Activated T-helper 9 cell treated with anti-CD3 and anti-CD28 coated beads, Interleukin-2, amount 50 U/mL, for 16 hours (primary cell): Measurements from ENCODE around the gene MAST4.

Experiments
- DNase-seq: peaks from one replicate; pipeline ENCODE4 v3.0.0-alpha.2; 2020; ENCODE audit warnings: low read depth

Gene MAST4

GRCh38 chr5:67021031-67021430 is 424.8 kb downstream of the MAST4 start:
- no peak for DNase-seq

- no peak for DNase-seq
Measured at GRCh38 chr5:67021521-67021920, 425.3 kb downstream of the MAST4 start.

- no peak for DNase-seq
Measured at GRCh38 chr5:67021962-67022361, 425.8 kb downstream of the MAST4 start.

GRCh38 chr5:67025457-67025856 is 429.3 kb downstream of the MAST4 start:
- DNase-seq = no peak

- no peak for DNase-seq
Measured at GRCh38 chr5:67026278-67026677, 430.1 kb downstream of the MAST4 start.

- DNase-seq = no peak
Measured at GRCh38 chr5:67027171-67027570, 431.0 kb downstream of the MAST4 start.

GRCh38 chr5:67028371-67028770 is 432.2 kb downstream of the MAST4 start:
- DNase-seq = no peak

- DNase-seq = no peak
Measured at GRCh38 chr5:67028941-67029340, 432.7 kb downstream of the MAST4 start.

GRCh38 chr5:67029481-67029880 is 433.3 kb downstream of the MAST4 start:
- no peak for DNase-seq

- DNase-seq = no peak
Measured at GRCh38 chr5:67030289-67031056, 434.3 kb downstream of the MAST4 start.

- DNase-seq = no peak
Measured at GRCh38 chr5:67031057-67031443, 434.9 kb downstream of the MAST4 start.

- no peak for DNase-seq
Measured at GRCh38 chr5:67031692-67032091, 435.5 kb downstream of the MAST4 start.

- DNase-seq = no peak
Measured at GRCh38 chr5:67032921-67033664, 436.9 kb downstream of the MAST4 start.

GRCh38 chr5:67033880-67034651 is 437.9 kb downstream of the MAST4 start:
- DNase-seq = no peak

GRCh38 chr5:67035098-67035740 is 439.0 kb downstream of the MAST4 start:
- DNase-seq = no peak

GRCh38 chr5:67037171-67037570 is 441.0 kb downstream of the MAST4 start:
- DNase-seq = no peak

GRCh38 chr5:67038817-67039603 is 442.8 kb downstream of the MAST4 start:
- no peak for DNase-seq

- no peak for DNase-seq
Measured at GRCh38 chr5:67042176-67043003, 446.2 kb downstream of the MAST4 start.

- DNase-seq = no peak
Measured at GRCh38 chr5:67043796-67044511, 447.8 kb downstream of the MAST4 start.
